Common myeloid progenitor, CD34-positive (primary cell): Measurements from ENCODE around the gene ARMH3.

ENCODE experiments used
- CTCF ChIA-PET: fragments of 350-600 bp; sonication (Branson Sonifier 250); formaldehyde crosslinking; loops from one replicate; lab custom pipeline; 2021; ENCODE audit warnings: antibody characterized with exemption; lab: Charles Lee
- POLR2A ChIA-PET: fragments of 350-600 bp; sonication (Branson Sonifier 250); formaldehyde crosslinking; loops from one replicate; lab custom pipeline; 2021; ENCODE audit warnings: antibody characterized with exemption; lab: Charles Lee
- DNase-seq, 3 donors: peaks; one replicate each; pipeline versions ENCODE4 v3.0.0 to v3.0.0-alpha.2; 2013
- H3K27ac ChIP-seq, 2 experiments: 1 replicate in 1 of 2; 2 replicates in 1 of 2; pipeline ENCODE4 v1.7.0; 2013; ENCODE audit warnings: inconsistent platforms in 2 of 2, low read length in 2 of 2, mild to moderate bottlenecking in 2 of 2, low read depth in 1 of 2, moderate library complexity in 1 of 2; ENCODE audit not compliant: severe bottlenecking in 2 of 2, insufficient read depth in 1 of 2, poor library complexity in 1 of 2
- H3K27me3 ChIP-seq, 5 experiments: replicated peaks in 2 of 5; 1 replicate in 3 of 5; 2 replicates in 2 of 5; pipeline versions ENCODE4 v1.6.1 to v1.7.0; 2013; ENCODE audit warnings: low read length in 4 of 5, mild to moderate bottlenecking in 2 of 5, moderate library complexity in 2 of 5, inconsistent platforms in 1 of 5; ENCODE audit not compliant: insufficient read depth in 5 of 5, control insufficient read depth in 4 of 5
- H3K36me3 ChIP-seq, 4 experiments: 1 replicate in 2 of 4; 2 replicates in 2 of 4; pipeline versions ENCODE4 v1.6.1 to v1.7.0; 2013; ENCODE audit warnings: low read length in 3 of 4, control low read depth in 1 of 4, mild to moderate bottlenecking in 1 of 4; ENCODE audit not compliant: control insufficient read depth in 4 of 4, insufficient read depth in 4 of 4
- H3K4me1 ChIP-seq, 4 experiments: 1 replicate in 3 of 4; 2 replicates in 1 of 4; pipeline versions ENCODE4 v1.6.1 to v1.7.1; 2013; ENCODE audit warnings: low read length in 3 of 4, mild to moderate bottlenecking in 3 of 4, control low read depth in 1 of 4, inconsistent platforms in 1 of 4, moderate library complexity in 1 of 4; ENCODE audit not compliant: control insufficient read depth in 4 of 4, insufficient read depth in 4 of 4; ENCODE audit errors: control extremely low read depth in 1 of 4
- H3K4me3 ChIP-seq, 7 experiments: 1 replicate in 4 of 7; 2 replicates in 3 of 7; pipeline versions ENCODE4 v1.5.1 to v1.7.0; 2013; ENCODE audit warnings: mild to moderate bottlenecking in 7 of 7, low read length in 6 of 7, moderate library complexity in 6 of 7, inconsistent platforms in 2 of 7, low read depth in 2 of 7, control low read depth in 1 of 7; ENCODE audit not compliant: insufficient read depth in 4 of 7, control insufficient read depth in 1 of 7; ENCODE audit errors: extremely low read depth in 1 of 7
- H3K9me3 ChIP-seq, 5 experiments: 1 replicate in 4 of 5; 2 replicates in 1 of 5; pipeline versions ENCODE4 v1.6.1 to v1.7.1; 2013; ENCODE audit warnings: low read length in 4 of 5, mild to moderate bottlenecking in 2 of 5, inconsistent platforms in 1 of 5, low read depth in 1 of 5, moderate library complexity in 1 of 5; ENCODE audit not compliant: control insufficient read depth in 4 of 5, insufficient read depth in 2 of 5; ENCODE audit errors: control extremely low read depth in 1 of 5
- WGBS: methylation state at CpG from one replicate; pipeline ENCODE4 v1.1.5; 2013; ENCODE audit not compliant: insufficient coverage; 5-methylcytosine and 5-hydroxymethylcytosine counted together

The ARMH3 gene

GRCh38 chr10:101875068-101875688, 180.8 kb downstream of the ARMH3 start:
- WGBS = 100% methylated on average over 1 of the region's 3 CpGs
- POLR2A ChIA-PET = interaction anchor here (0.5 kb wide), 1 partner anchor 13 kb away, joined by 3 read pairs; no protein-coding TSS in a partner anchor
- peaks cover 0 to under 1% (median 0%) of the 10 kb centered on the region in 4 experiments for H3K36me3 ChIP-seq
- no peaks in the 10 kb centered on the region for H3K27me3 ChIP-seq
- CTCF ChIA-PET = interaction anchor here (0.8 to 2.5 kb wide), 5 partner anchors 9 to 135 kb away, joined by 3 to 17 read pairs (median 4); no protein-coding TSS in a partner anchor
- H3K27ac ChIP-seq = no peak overlapping the region
- no peaks in the 10 kb centered on the region for H3K9me3 ChIP-seq
- H3K4me1 ChIP-seq = peaks cover 0 to 11% (median 9%) of the 10 kb centered on the region in 4 experiments
- no peak overlapping the region for H3K4me3 ChIP-seq
- DNase-seq = peak; percentile 4 to 36 (median 35)

- DNase-seq = no peak
- CTCF ChIA-PET = interaction anchor here (1.5 to 2.5 kb wide), 2 partner anchors 11 to 15 kb away, joined by 4 to 17 read pairs; no protein-coding TSS in a partner anchor
Observed at GRCh38 chr10:101874252-101874651, 181.7 kb downstream of the ARMH3 start.

GRCh38 chr10:101867931-101868330, 188.0 kb downstream of the ARMH3 start:
- DNase-seq = no peak
- Histone ChIP-seq H3K4me1 (no peaks in the 10 kb centered on the region), H3K9me3 (peaks cover 0 to 5% (median 0%) of the 10 kb centered on the region in 5 experiments), H3K36me3 (peaks cover 0 to 5% (median 0%) of the 10 kb centered on the region in 4 experiments), H3K27me3 (no peaks in the 10 kb centered on the region), H3K27ac (no peak overlapping the region), H3K4me3 (no peak overlapping the region)
- WGBS = 100% methylated on average over 1 of the region's 1 CpG
- POLR2A ChIA-PET = no interaction called here
- CTCF ChIA-PET = interaction anchor here (0.9 kb wide), 1 partner anchor 143 kb away, joined by 3 read pairs; no protein-coding TSS in a partner anchor

More at GRCh38 chr10:101874252-101874651, 181.7 kb downstream of the ARMH3 start:
- no peaks in the 10 kb centered on the region for H3K27me3 ChIP-seq
- no peaks in the 10 kb centered on the region for H3K36me3 ChIP-seq
- no peaks in the 10 kb centered on the region for H3K9me3 ChIP-seq
- POLR2A ChIA-PET = interaction anchor here (0.5 kb wide), 1 partner anchor 12 kb away, joined by 3 read pairs; no protein-coding TSS in a partner anchor
- H3K27ac ChIP-seq = no peak overlapping the region
- H3K4me1 ChIP-seq = peaks cover 0 to 11% (median 9%) of the 10 kb centered on the region in 4 experiments
- no peak overlapping the region for H3K4me3 ChIP-seq

GRCh38 chr10:101859530-101859929, 196.4 kb downstream of the ARMH3 start:
- Histone ChIP-seq H3K4me1 (peaks cover 0 to 10% (median 0%) of the 10 kb centered on the region in 4 experiments), H3K36me3 (peaks cover 2 to 12% (median 6%) of the 10 kb centered on the region in 4 experiments), H3K9me3 (peaks cover 2 to 12% (median 6%) of the 10 kb centered on the region in 5 experiments), H3K27me3 (no peaks in the 10 kb centered on the region), H3K27ac (no peak overlapping the region), H3K4me3 (no peak overlapping the region)
- no peak for DNase-seq
- ChIA-PET POLR2A (interaction anchor here (0.8 kb wide), 1 partner anchor 291 kb away, joined by 3 read pairs; no protein-coding TSS in a partner anchor), CTCF (interaction anchor here (2.0 to 3.0 kb wide), 4 partner anchors 10 to 20 kb away, joined by 5 to 15 read pairs (median 10); no protein-coding TSS in a partner anchor)
- 100% methylated on average over 1 of the region's 2 CpGs for WGBS

GRCh38 chr10:101858723-101859500, 197.1 kb downstream of the ARMH3 start:
- 100% methylated on average over 2 of the region's 3 CpGs for WGBS
- peaks cover 2 to 12% (median 6%) of the 10 kb centered on the region in 5 experiments for H3K9me3 ChIP-seq
- ChIA-PET CTCF (interaction anchor here (1.0 to 3.0 kb wide), 6 partner anchors 10 to 144 kb away, joined by 4 to 15 read pairs (median 6); no protein-coding TSS in a partner anchor), POLR2A (interaction anchor here (0.8 kb wide), 1 partner anchor 291 kb away, joined by 3 read pairs; no protein-coding TSS in a partner anchor)
- H3K36me3 ChIP-seq = peaks cover 2 to 12% (median 6%) of the 10 kb centered on the region in 4 experiments
- no peaks in the 10 kb centered on the region for H3K27me3 ChIP-seq
- H3K4me3 ChIP-seq = no peak overlapping the region
- DNase-seq = no peak
- H3K4me1 ChIP-seq = peaks cover 0 to 10% (median 0%) of the 10 kb centered on the region in 4 experiments
- H3K27ac ChIP-seq = no peak overlapping the region

- no peak overlapping the region for H3K4me3 ChIP-seq
- no peaks in the 10 kb centered on the region for H3K27me3 ChIP-seq
- DNase-seq = no peak
- H3K4me1 ChIP-seq = peaks cover 0 to 10% (median 0%) of the 10 kb centered on the region in 4 experiments
- peaks cover 2 to 12% (median 6%) of the 10 kb centered on the region in 5 experiments for H3K9me3 ChIP-seq
- H3K27ac ChIP-seq = no peak overlapping the region
- peaks cover 2 to 12% (median 6%) of the 10 kb centered on the region in 4 experiments for H3K36me3 ChIP-seq
- WGBS = no CpG with 5 or more reads among the region's 1 CpG
- CTCF ChIA-PET = interaction anchor here (1.0 to 3.0 kb wide), 6 partner anchors 9 to 153 kb away, joined by 3 to 15 read pairs (median 4); no protein-coding TSS in a partner anchor
- POLR2A ChIA-PET = no interaction called here
Observed at GRCh38 chr10:101857802-101858476, 198.0 kb downstream of the ARMH3 start.
